Measurements from ENCODE around the gene ROBO1. TPM values are rescaled to one million over a fixed set of nuclear protein-coding genes. Genes with fewer than 3 reads are reported as not detected.
"Not testable (repeated sequence)": the region's sequence is repeated elsewhere in the genome, so short reads cannot be mapped to it uniquely, and the experiment has no call there.

The ROBO1 gene
- total RNA-seq, 4 donors from 2014 or later = 12.3 to 112 (median 27.1) TPM

DNA sequence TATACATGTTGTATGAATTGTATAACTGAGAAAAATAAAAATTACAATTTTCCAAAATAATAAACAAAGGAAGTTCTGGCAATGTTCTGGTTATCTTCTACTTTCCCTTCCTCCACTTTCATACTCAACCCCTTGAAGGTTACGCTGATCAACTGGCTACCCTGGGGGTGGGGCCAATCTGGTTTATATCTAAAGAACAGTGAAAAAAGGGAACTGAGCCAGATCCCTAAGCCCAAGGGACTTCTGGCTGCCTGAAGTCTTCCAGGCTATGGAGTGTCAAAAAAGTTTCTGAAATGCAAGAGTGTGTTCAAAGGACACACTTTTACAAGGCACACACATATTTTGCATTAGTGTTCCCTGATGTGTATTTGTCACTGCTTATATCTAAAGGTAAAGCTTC is 591.9 kb downstream of the ROBO1 start:
- no peak overlapping the region for H3K27ac ChIP-seq
- no peak overlapping the region for H3K4me3 ChIP-seq
- no peak for DNase-seq
- no peaks in the 10 kb centered on the region for H3K4me1 ChIP-seq
- H3K9me3 ChIP-seq = no peaks in the 10 kb centered on the region
- H3K36me3 ChIP-seq = no peaks in the 10 kb centered on the region
- no peak for TF ChIP-seq POLR2A (IDR thresholded peaks at IDR 0.05)
- TF ChIP-seq, protein P1, sequence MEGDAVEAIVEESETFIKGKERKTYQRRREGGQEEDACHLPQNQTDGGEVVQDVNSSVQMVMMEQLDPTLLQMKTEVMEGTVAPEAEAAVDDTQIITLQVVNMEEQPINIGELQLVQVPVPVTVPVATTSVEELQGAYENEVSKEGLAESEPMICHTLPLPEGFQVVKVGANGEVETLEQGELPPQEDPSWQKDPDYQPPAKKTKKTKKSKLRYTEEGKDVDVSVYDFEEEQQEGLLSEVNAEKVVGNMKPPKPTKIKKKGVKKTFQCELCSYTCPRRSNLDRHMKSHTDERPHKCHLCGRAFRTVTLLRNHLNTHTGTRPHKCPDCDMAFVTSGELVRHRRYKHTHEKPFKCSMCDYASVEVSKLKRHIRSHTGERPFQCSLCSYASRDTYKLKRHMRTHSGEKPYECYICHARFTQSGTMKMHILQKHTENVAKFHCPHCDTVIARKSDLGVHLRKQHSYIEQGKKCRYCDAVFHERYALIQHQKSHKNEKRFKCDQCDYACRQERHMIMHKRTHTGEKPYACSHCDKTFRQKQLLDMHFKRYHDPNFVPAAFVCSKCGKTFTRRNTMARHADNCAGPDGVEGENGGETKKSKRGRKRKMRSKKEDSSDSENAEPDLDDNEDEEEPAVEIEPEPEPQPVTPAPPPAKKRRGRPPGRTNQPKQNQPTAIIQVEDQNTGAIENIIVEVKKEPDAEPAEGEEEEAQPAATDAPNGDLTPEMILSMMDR (IDR thresholded peaks at IDR 0.05) = no peak
- intact Hi-C loops (cut with DNase I; ENCODE audit: low total_unique reads) = no loop called here
- no peaks in the 10 kb centered on the region for H3K27me3 ChIP-seq

DNA sequence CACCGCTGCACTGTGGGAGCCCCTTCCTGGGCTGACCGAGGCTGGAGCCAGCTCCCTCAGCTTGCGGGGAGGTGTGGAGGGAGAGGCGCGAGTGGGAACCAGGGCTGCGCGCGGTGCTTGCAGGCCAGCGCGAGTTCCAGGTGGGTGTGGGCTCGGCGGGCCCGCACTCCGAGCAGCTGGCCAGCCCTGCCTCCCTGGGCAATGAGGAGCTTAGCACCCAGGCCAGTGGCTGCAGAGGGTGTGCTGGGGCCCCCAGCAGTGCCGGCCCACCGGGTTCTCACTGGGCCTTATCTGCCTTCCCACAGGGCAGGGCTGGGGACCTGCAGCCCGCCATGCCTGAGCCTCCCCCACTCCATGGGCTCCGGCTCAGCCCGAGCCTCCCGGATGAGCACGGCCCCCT is 594.5 kb downstream of the ROBO1 start:
- DNase-seq; H3K4me1 ChIP-seq; H3K27ac ChIP-seq; H3K36me3 ChIP-seq; H3K9me3 ChIP-seq; intact Hi-C loops (cut with DNase I; ENCODE audit: low total_unique reads); H3K4me3 ChIP-seq; H3K27me3 ChIP-seq: not testable (repeated sequence)

DNA sequence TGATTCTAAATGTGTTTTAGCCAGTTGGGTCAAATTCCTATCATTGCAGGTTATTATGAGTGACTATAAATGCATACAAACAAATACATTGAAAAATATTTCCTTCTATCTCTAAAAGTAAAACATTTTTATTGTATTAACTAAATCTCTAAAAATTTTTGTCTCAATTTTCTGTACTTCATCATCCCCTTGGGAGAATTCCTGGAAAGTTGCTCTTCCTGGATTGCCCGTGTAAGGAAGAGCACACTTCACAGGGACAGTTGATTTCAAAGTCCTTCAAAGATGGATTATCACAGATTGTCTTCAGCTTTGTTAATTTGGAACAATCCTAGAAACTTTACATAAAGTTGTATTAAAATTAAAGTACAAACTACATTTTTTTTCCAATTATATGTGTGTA is 595.6 kb downstream of the ROBO1 start:
- Histone ChIP-seq H3K9me3 (no peaks in the 10 kb centered on the region), H3K4me1 (no peaks in the 10 kb centered on the region), H3K27me3 (no peaks in the 10 kb centered on the region), H3K27ac (no peak overlapping the region), H3K36me3 (no peaks in the 10 kb centered on the region), H3K4me3 (no peak overlapping the region)
- intact Hi-C loops (cut with DNase I; ENCODE audit: low total_unique reads) = no loop called here
- TF ChIP-seq POLR2A (IDR thresholded peaks at IDR 0.05) = no peak
- TF ChIP-seq, protein P1 (IDR thresholded peaks at IDR 0.05) = no peak
- DNase-seq = no peak

- Histone ChIP-seq H3K4me3 (no peak overlapping the region), H3K4me1 (no peaks in the 10 kb centered on the region), H3K27ac (no peak overlapping the region), H3K27me3 (no peaks in the 10 kb centered on the region), H3K36me3 (no peaks in the 10 kb centered on the region), H3K9me3 (no peaks in the 10 kb centered on the region)
- TF ChIP-seq POLR2A (IDR thresholded peaks at IDR 0.05) = no peak
- TF ChIP-seq, protein P1 (IDR thresholded peaks at IDR 0.05) = no peak
- DNase-seq = no peak
- intact Hi-C loops (cut with DNase I; ENCODE audit: low total_unique reads) = no loop called here
Measured at GRCh38 chr3:79170021-79170420, 597.8 kb downstream of the ROBO1 start.

DNA sequence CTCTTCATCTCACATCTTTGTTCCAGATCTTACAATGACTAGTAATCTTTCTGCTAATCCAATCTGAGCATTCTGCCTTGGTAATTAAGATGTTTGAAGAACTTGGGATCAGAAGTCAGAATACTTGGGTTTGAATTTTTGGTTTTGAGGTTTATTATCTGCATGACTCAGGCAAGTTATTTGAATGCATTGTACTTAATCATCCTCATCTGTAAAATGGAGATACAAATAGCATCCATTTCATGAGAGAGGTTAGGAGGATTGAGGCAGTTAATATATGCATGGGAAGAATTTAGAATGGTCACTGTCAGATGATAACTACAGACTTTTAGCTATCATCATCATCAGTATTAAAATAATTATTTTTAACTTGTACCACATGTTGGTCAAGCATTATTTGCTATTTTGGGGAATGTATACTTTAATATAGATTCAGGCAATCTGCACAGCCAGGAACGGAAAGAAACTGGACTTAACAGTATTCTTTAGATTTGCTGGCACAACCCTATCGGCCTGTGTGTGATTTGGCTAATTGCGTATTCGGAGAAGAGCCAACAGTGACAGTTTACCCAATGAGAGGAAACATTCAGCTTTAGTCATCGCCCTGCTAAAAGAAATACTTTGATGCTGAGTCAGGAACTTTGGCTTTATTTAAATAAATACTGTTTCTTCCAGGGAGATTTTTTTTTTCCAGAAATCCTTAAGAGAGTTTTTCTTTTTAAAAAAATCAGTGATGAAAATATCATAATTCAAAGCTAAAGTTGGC is 600.0 kb downstream of the ROBO1 start:
- no peaks in the 10 kb centered on the region for H3K9me3 ChIP-seq
- no peaks in the 10 kb centered on the region for H3K4me1 ChIP-seq
- H3K27ac ChIP-seq = no peak overlapping the region
- intact Hi-C loops (cut with DNase I; ENCODE audit: low total_unique reads) = no loop called here
- no peak for DNase-seq
- H3K4me3 ChIP-seq = no peak overlapping the region
- TF ChIP-seq POLR2A (IDR thresholded peaks at IDR 0.05) = no peak
- TF ChIP-seq, protein P1 (IDR thresholded peaks at IDR 0.05) = no peak
- no peaks in the 10 kb centered on the region for H3K27me3 ChIP-seq
- H3K36me3 ChIP-seq = no peaks in the 10 kb centered on the region
